Measurements from ENCODE around the gene UROS.

GRCh38 chr10:125782616-125783015, 40.4 kb downstream of the UROS start:
- no peak for TF ChIP-seq IRF1 (CRISPR knock-in tag; IDR thresholded peaks at IDR 0.05)
- no peak for TF ChIP-seq FOXJ3 (CRISPR knock-in tag; IDR thresholded peaks at IDR 0.05; ENCODE audit: borderline replicate concordance)
- no peak for TF ChIP-seq E2F4 (CRISPR knock-in tag; IDR thresholded peaks at IDR 0.05; ENCODE audit: borderline replicate concordance, low read depth)
- no peak for TF ChIP-seq CTCF (IDR thresholded peaks at IDR 0.05)
- TF ChIP-seq NR2C2 (CRISPR knock-in tag; IDR thresholded peaks at IDR 0.05), result no peak
- TF ChIP-seq ZNF317 (CRISPR knock-in tag; IDR thresholded peaks at IDR 0.05; ENCODE audit: borderline replicate concordance, low read depth), result no peak
- TF ChIP-seq RELA (CRISPR knock-in tag; IDR thresholded peaks at IDR 0.05; ENCODE audit: borderline replicate concordance), result no peak
- no peak for TF ChIP-seq USF1 (CRISPR knock-in tag; IDR thresholded peaks at IDR 0.05)
- no peak for TF ChIP-seq SP1 (CRISPR knock-in tag; conservative IDR thresholded peaks at IDR 0.05)

Measured in WTC11 (cell line).